GM21381 (cell line): Measurements from ENCODE around the gene GNAT1.

Source experiments
- ATAC-seq: cut with Tn5 transposase; IDR thresholded peaks from one replicate; pipeline ENCODE4 v1.9.1; 2021; ENCODE audit warnings: mild to moderate bottlenecking, moderate library complexity; ENCODE audit not compliant: unreplicated experiment

The GNAT1 gene

DNA sequence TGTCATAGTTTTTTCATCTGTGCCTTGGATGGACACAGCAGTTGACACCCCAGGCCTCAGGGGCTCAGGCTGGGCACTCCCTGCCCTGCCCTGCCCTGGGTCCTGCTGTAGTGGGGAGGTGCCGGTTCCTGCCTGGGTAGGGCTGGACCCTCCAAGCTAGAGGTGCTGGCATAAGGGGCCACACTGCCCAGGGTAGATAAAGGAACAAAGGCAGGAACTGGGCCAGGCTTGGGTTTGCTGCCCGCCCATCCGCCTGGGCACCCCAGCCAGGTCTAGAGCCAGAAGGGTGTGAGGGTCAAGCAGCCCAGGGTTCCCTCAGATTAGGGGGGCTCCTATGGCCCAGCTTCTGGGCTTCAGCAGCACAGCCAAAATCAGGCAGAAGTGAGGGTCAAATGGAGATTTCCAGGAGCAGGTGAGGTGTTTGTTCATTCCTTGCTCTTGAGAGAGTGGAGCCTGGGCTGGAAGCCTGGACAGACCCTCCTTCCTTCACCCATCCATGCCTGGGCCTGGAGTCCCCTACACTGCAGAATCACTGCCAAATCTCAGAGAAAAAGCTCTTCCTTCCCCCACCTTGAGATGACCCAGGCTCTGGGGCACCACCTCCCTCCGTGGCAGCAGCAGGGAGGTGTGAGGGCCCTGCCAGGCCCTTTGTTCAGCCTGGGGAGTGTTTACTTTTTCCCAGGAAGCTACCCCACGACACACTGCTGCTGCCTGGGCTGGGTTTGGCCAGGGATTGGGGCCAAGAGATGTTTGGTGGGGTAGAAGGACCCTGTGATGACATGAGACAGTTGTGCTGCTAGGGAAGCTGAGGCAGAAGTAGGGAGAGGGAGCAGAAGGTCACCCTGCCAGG is 29.2 kb upstream of the GNAT1 start:
- no peak for ATAC-seq

DNA sequence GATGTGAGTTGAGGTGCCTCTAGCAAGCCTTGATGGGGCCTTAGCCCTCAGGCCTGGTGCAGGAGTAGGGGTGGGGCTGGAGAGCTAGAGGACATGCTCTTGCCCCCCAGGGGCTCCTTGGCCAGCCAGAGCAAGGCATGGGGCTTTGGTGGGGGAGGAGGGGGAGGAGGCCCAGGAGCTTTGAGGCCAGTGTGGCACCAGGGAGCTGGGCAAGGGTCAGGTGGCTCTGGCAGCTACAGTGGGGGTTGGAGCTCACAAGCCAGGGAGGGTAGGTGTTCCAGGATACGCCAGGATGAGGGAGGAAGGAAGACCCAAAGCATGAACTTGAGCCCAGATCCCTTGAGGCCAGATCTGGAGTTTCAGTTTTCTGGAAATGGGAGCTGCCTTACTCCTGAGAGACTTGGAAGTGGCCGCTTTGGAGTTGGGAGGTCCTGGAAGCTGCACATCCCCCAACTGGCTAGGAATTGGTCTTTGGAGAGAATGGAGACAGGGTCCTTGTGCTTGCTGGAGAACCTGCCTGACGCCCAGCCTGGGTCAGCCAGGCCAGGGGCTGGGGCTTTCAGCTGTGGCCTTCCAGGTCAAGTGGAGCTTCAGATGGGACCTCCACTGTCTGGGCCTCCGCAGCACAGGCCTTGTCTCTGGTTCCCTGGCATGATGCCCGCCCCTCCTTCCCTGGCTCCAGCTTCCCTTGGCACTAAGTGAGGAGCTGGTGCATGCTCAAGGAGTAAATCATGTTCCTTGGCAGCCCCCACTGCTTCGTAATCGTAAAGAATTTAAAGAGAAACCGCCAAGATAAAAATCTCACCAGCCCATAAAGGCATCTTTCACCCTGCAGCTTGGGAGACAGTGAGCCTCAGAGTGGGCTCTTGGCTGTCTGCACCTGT is 27.6 kb upstream of the GNAT1 start:
- ATAC-seq = no peak

DNA sequence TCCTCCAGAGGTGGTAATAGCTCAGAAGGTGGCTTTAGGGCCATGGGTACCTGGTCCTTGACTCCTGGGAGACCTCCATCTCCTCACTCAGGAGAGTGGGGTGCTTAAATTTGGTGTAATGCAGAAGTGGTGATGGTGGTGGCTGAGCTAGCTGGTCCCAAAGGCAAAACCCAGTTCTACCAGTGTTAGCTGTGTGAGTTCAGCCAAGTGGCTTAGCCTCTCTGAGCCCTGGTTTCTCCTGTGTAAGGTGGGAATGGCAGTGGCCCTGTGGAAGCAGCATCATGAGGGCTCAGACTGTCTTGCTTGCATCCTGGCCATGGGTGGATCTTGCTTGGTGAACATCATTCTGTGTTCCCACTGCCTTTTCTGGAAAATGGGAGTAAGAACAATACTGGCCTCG is 26.9 kb upstream of the GNAT1 start:
- ATAC-seq = no peak

DNA sequence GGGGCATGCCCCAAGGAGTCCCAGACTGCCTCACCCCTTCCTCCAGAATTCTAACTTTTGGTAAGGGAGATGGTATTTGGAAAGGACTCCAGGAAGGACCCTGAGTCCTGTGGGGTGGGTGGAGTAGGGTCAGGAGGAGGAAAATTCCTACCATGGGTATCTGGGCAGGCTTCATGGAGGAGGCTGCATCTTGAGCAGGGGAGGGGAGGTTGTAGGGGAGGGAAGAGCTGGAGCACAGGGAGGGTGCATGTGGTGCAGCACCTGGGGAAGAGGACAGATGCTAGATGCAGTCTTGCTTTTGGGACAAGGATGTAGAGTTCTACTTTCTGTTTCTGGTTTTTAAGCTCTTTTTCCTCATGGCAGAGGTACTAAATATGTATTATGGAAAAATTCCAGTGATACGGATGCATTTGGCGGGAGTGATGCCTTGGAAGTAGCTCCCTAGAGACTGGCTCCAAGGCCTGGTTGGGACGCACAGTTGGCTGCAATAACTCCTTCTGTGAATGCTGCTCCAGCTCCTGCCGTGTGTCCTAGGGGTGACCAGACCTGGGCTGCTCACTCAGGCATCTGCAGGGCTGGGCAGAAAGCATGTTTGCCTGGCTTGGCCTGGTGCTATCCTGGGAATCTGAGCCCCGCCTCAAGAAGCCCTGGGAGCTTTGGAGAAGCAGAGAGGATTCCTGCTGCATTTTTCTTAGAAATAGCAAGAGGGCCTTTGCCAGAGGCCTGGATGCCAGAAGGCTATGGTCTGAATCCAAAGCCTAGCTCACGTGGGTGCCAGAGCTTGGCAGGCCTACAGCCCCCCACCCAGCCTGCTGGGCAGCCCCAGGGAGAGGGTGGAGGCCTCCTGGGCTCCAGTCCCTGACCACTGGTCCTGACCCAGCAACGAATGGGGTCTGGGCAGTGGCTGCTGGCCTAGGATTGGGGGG is 26.2 kb upstream of the GNAT1 start:
- no peak for ATAC-seq

DNA sequence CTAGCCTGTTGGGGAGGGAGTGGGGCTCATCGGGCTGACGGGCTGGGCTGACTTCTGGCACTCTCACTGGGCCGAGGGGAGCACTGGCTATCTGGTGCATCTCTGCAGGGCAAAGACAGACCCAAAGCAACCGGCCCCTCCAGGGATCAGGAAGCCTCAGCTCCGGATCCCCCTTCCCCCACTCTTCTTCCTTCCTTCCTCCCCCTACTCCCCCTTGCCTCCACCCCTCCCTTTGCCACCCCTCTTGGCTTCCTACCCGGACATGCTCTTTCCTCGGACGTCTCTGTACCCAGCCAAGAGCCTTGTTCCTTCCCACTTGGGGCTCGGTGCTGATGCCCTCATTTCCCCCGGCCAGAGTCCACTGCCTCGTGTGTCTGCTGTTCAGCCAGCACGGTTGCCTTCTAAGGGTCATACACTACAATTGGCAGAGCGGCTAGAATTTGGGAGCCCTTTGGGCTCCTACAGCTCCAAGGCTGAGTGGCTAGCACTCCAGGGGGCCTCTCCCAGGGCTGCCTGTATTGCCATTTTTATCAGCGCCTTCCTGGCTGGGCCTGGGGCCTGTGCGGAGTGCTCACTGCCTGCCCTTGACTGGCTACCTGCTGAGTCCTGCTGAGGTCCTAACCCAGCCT is 25.4 kb upstream of the GNAT1 start:
- ATAC-seq = no peak

DNA sequence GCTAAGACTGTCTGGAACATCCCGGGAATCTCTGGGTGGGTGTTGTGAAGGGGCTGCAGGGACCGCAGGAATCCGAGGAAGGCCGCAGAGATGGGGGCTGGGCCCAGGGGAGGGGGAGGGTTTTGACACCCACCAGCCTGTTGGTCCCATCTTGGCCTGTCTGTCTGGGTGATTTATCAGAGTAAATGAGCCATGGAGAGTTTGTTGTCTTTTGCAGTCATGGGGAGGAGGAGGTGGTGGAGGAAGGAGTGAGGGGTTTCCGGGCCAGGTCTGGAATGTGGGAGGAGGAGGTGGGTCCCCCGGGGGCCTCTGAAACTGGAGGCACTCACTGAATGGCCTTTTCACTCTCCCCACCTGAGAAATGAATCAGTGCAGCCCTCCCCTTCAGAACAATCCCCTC is 24.8 kb upstream of the GNAT1 start:
- no peak for ATAC-seq

DNA sequence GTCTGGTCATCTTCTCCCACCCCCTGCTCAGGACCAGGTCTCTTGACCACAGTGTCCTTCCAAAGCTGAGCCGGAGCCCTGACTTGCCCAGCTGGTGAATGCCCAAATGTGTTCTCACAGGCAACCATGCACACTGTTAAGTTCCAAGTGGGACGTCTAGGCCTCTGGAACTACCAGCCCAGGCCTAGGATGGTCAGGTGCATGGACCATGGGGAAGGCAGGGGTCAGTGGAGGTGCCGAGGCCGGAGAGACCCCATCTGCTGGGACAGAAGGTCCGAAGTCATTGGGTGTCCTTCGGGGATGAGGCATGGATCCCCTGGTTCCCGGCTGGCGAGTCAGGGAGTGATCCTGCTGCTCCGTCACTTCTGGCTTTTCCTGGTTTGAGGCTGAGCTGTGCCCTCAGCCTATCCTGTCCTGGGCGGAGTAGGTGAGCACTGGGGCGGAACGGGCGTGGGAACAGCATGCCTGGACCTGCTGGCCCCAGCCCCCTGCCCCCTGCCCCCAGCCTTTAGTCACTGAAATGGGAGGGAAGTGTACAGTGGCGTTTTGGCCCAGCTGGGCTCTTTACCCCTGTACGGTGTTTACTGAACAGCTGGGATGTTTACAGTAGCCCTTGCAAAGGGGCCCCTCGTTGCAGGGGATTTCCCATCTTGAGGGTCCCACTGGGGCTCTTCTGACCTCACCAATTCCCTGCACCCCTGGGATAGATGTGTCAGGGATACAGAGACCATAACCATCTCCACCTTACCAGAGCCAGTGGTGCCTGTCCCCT is 24.2 kb upstream of the GNAT1 start:
- no peak for ATAC-seq

DNA sequence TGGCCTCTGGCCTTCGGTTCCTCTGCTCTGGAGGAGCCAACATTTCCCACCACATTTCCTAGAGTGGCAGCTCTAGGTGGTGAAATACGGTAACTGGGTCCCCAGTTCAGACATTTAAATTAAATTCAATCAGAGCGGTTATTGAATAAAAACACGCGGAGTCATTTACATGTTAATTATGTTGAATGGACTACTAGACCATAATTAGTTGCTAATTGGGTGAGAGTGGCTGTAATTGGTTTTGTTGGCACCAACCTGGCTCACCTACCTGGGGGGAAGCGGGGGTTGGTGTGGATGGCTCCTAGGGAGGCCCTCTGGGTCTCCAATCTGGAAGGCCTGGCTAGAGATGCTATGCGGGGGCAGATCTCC is 23.6 kb upstream of the GNAT1 start:
- no peak for ATAC-seq

DNA sequence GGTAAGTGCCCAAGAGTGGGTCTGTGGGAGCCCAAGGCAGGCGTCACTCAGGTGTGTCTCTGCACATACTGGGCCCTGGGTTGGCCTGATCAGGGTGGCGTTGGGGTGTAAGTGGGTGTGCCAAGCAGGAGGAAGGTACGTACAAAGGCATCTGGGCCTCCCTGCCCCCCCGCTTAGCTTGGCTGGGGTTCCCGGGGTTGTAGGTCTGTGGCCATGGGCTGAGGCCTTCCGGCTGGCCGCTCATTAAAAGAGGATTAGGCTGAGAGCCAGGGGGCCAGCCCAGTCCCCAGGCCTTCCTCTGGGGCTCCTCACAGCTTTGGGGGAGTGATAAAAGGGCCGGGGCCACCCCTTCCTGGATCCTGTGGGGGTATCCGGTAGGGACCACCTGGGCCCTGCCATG is 23.0 kb upstream of the GNAT1 start:
- ATAC-seq = no peak

DNA sequence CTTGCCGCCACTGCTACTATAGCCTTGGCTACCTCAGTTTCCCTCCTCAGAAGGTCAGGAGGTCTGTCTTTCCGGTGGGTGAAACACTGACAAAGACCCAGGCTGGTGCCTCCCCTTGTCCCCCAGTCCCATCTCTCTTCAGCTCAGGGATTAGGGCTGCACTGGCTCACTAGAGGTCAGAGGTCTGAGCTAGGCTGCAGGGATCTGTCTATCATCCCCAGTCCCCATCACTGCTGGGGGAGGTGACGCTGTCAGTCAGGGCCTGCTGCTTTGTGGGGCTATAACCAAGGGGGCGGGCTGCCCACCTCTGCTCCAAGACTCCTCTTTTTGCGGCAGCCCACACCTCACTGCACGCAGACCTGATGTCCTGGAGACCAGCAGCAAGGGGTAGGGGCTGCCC is 22.6 kb upstream of the GNAT1 start:
- no peak for ATAC-seq

DNA sequence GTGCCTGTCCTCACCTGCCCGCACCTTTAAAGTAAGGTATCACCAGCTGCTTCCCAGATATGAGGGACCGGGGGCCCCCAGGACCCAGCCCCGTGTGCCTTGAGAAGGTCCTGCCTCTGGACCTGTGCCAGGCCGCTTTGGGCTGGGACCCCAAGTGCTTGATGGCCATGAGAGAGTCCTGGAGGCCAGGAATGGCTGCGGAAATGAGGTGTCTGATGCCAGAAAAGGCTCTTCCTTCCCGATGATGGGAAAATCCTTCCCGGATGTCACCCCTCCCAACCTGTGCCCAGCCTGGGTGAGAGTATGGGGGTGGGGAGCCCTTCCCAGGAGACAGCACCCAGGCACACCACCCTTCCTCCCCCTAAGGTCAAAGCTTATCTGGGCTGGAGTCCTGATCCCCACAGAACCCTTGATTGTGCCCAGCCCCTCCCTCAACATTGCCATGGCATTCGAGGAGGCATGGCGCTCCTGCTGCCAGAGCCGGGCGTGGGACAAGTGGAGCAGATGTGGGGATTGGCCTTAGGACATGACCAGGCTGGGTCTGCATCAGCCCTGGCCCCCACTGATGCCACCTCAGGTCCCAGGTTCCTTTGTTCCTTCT is 22.1 kb upstream of the GNAT1 start:
- ATAC-seq = no peak

DNA sequence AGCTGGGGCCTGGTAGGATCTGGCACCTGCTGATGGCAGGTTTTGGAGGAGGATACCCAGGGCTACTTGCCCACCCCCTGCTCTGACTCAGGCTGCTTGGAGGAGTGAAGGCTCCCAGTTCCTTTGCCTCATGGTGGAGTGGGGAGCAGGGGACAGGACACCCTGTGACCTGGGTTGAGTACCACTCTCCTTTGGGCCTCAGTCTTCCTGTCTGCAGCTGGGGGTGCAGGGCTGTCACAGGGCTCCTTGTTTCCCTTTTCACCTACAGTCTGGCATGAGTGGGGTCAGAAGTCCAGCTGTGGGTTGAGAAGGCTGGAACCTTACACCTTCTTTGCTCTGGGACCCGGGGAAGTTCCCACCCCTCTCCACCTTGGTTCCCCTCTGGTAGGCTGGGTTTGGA is 21.6 kb upstream of the GNAT1 start:
- ATAC-seq = no peak

DNA sequence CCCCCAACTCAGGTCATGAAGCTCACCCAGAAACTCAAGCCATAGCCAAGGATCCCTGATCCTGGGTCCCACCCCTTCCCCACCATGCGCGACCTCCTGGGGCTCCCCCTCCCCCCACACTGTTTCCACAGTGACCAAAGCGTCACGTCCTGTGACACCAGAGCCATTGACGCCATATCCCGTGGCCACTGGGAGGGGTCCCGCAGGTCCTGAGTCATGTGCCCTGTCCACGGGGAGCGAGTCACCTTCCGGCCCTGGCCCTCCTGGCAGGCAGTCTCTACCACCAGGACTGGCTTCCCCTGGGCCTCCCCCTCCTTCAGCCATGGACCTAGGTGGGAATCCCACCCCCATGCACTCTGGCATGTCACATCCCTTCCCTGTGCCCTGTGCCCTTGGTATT is 20.7 kb upstream of the GNAT1 start:
- no peak for ATAC-seq

DNA sequence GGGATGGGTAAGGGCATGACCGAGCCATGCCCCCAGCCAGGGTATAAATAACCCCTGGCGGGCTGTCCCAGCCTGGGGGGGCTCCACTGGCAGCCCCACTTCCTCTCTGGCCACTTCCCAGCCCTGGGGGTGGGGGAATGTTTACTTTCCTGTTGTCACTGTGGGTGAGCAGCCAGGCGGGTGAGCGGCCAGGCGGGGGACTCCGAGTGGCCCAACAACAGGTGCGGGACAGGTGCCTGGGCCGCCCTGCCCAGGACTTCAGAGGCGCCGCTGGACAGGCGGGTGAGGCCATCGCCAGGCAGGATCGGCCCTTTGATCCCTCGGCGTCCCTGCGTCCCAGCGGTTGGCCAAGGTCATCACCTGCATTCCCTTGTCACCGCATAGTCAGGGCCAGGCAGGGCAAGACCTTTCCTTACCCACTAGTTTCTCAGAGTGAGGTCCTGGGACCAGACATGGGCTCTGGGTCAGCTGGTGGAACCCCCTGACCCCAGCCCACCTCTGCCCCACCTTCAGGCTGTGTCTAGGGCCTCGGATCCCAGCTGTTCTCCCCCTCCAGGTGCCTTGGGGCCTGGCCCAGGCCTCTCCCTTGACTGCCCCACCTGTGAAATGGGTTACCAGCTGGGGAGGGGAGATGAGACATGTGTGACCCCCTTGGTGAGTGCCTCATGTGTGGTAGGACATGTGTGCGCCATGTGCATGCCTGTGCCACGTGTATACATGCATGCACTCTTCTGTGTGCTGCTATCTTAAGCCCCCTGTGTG is 19.7 kb upstream of the GNAT1 start:
- no peak for ATAC-seq

DNA sequence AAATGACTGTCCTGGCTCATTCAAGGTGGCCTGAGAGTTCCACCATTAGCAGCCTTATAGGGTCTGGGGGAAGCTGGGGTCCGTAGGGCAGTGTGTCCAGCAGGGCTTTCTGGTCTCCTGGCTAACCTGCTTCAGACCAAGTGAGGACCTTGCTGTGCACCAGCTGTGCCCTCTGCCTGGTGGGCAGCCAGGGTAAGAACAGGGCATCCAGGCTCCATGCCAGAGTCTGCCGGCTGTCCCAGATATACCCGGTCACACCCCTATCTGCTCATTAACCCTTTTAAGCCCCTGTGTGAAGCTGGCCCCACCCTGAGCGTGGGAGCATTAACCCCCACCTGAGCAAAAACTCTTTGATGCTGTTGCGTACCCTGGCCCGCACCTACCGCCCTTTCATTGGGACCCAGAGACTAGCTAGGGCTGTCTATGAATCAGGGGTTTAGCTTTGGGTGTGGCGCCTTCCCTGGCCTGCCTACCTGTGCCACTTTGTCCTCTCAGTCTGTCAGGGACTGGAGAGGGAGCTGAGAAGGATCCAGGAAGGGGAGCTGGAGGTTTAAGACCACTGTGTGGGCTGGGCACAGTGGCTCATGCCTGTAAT is 18.7 kb upstream of the GNAT1 start:
- no peak for ATAC-seq

DNA sequence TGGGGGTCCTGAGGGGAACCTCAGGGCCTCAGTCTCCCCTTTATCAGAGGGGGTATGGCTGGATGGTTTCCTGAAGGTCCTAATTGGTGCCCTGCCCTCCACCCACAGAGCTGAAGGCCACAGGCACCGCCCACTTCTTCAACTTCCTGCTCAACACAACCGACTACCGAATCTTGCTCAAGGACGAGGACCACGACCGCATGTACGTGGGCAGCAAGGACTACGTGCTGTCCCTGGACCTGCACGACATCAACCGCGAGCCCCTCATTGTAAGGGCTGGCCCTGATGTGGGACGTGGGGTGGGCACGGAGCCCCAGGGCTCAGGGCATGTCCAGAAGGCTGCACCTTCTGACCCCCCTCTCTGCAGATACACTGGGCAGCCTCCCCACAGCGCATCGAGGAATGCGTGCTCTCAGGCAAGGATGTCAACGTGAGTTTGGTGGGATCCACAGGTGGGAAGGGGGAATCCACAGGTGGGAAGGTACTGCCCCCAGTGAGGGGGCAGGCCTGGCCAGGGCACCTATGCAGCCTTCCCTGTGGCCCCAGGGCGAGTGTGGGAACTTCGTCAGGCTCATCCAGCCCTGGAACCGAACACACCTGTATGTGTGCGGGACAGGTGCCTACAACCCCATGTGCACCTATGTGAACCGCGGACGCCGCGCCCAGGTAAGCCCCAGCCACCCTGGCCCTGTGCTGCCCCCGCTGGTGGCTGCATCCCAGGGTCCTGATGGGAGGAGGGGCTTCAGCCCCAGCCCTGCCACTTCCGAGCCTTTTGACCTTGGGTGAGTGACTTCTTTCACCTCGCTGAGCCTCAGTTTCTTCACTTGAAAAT is 17.5 kb upstream of the GNAT1 start:
- ATAC-seq = no peak

DNA sequence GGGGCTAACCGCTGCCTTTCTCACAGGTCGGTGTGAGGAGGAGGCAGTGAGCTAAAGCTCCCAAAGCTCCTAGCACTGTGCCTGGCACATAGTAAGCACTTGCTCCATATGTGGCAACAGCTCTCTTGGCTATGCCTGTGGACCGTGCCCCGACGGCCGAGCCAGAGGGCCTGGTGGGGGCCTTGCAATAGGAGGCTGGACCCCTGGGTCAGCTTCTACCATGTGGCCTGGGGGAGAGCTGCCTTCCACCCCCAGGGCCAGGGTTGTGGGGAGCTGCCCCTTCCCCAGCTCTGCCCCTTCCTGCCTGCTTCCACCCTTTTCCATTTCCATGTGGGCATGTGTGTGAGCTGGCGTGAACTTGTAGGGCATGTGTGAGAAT is 16.9 kb upstream of the GNAT1 start:
- ATAC-seq = no peak
